Measurements from ENCODE around the gene PPFIA3. TPM values are rescaled to one million over a fixed set of nuclear protein-coding genes. Genes with fewer than 3 reads are reported as not detected.
"Not testable (repeated sequence)": the region's sequence is repeated elsewhere in the genome, so short reads cannot be mapped to it uniquely, and the experiment has no call there.

Gene PPFIA3
- polyA plus RNA-seq, 4 donors: 2.8 to 48.6 (median 30.1) TPM

DNA sequence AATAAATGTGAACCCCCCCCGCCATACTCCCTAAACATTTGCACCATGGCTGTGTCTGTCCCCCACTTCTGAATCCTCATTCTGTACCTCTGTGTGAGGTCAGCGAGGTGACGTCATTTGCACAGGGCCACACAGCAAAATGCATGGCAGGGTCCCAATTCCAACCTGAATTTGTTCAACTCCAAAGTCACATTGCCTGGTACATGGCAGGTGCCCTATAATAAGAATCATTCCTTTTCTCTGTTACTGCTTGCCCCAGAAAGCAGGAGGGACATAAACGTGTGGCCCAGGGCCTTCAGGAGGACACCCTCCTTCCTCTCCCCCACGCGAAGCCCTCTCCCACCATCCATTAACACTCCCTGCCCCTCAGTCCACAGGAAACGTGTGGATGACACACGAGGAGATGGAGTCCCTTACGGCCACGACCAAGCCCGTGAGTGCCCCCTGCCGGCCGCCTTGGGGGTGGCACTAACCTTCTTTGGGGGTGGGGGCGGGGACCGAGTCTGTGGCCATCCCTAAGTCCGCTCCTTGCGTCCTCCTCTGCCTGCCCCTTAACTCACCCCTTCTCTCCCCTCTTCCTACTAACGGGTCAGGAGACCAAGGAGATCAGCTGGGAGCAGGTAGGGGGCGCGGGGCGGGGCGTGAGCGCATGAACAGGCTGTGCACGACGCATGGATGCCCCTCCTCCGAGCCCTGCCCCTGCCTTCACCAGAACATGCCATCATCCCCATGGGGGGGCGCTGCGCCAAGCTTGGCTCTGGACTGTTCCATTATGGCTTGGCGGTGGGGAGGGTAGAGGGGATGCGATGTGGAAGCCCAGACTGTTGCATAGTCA, 26.4 kb downstream of the PPFIA3 start:
- 7 to 8% (median 8%) methylated on average over 28 to 30 of the region's 30 CpGs for WGBS, 3 donors
- Histone ChIP-seq H3K4me3 (ENCODE audit: low read depth in 1 of 3, low read length in 3 of 3) (no peak overlapping the region), H3K27me3 (ENCODE audit: control insufficient read depth in 3 of 3, insufficient read depth in 3 of 3, low read length in 3 of 3) (peaks cover 0 to 72% (median 0%) of the 10 kb centered on the region in 3 donors), H3K9me3 (ENCODE audit: control insufficient read depth in 2 of 2, insufficient read depth in 1 of 2, low read depth in 1 of 2, low read length in 1 of 2) (peaks cover 0 to 6% of the 10 kb centered on the region in 2 donors), H3K27ac (ENCODE audit: low read depth in 1 of 3, low read length in 2 of 3) (no peak overlapping the region), H3K4me1 (ENCODE audit: control insufficient read depth in 3 of 3, insufficient read depth in 2 of 3, low read depth in 1 of 3, low read length in 2 of 3) (peaks cover 0 to 26% (median 0%) of the 10 kb centered on the region in 3 donors), H3K36me3 (ENCODE audit: control insufficient read depth in 3 of 3, insufficient read depth in 2 of 3, low read depth in 1 of 3, low read length in 3 of 3) (no peaks in the 10 kb centered on the region)
- no peak for FAIRE-seq
- peak; percentile 70 to 79 for DNase-seq

DNA sequence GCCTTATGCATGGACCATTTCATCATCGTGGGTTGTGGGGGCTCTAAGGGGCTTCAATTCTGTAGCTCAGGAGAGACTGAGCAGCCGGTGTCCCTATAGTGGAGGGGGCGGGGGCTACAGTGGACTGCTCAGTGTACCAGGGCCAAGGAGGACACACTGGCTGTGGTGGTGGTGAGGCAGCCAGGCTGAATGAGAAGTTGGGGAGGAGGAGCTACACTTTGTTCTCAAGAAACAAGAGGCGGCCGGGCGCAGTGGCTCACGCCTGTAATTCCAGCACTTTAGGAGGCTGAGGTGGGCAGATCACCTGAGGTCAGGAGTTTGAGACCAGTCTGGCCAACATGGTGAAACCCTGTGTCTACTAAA, 27.0 kb downstream of the PPFIA3 start:
- H3K9me3 ChIP-seq (ENCODE audit: control insufficient read depth in 2 of 2, insufficient read depth in 1 of 2, low read depth in 1 of 2, low read length in 1 of 2); H3K27ac ChIP-seq (ENCODE audit: low read depth in 1 of 3, low read length in 2 of 3); H3K4me3 ChIP-seq (ENCODE audit: low read depth in 1 of 3, low read length in 3 of 3); H3K36me3 ChIP-seq (ENCODE audit: control insufficient read depth in 3 of 3, insufficient read depth in 2 of 3, low read depth in 1 of 3, low read length in 3 of 3); DNase-seq; FAIRE-seq: not testable (repeated sequence)
- Histone ChIP-seq H3K27me3 (ENCODE audit: control insufficient read depth in 3 of 3, insufficient read depth in 3 of 3, low read length in 3 of 3) (peaks cover 0 to 75% (median 0%) of the 10 kb centered on the region in 3 donors), H3K4me1 (ENCODE audit: control insufficient read depth in 3 of 3, insufficient read depth in 2 of 3, low read depth in 1 of 3, low read length in 2 of 3) (peaks cover 0 to 29% (median 4%) of the 10 kb centered on the region in 3 donors)
- 23 to 35% (median 34%) methylated on average over 7 of the region's 7 CpGs for WGBS, 3 donors

DNA sequence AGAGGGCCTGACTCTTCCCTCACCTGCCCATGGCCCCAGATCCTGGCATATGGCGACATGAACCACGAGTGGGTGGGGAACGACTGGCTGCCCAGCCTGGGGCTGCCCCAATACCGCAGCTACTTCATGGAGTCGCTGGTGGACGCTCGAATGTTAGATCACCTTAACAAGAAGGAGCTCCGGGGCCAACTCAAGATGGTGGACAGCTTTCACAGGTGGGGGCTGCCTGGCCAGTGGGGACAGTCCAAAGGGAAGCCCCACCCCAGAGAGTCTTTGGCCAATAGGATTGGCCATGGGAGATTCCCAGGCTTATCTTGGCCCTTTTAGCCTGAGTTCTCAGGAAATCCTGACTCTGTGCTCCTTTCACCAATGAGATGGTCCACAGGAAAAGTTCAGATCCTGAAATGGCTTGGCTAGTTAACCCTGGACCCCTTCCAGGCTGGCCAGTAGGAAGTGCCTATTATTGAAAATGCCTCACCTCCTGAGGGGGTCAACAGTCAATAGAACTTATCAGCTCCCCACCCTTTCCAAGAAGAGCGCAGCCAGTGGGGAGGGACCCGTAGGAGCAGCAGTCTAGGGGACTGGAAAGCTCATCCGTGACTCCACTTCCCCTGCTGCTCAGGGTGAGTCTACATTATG, 28.8 kb downstream of the PPFIA3 start:
- H3K27me3 ChIP-seq (ENCODE audit: control insufficient read depth in 3 of 3, insufficient read depth in 3 of 3, low read length in 3 of 3): peaks cover 0 to 68% (median 0%) of the 10 kb centered on the region in 3 donors
- DNase-seq: no peak
- H3K36me3 ChIP-seq (ENCODE audit: control insufficient read depth in 3 of 3, insufficient read depth in 2 of 3, low read depth in 1 of 3, low read length in 3 of 3): no peaks in the 10 kb centered on the region
- no peak for FAIRE-seq
- H3K4me1 ChIP-seq (ENCODE audit: control insufficient read depth in 3 of 3, insufficient read depth in 2 of 3, low read depth in 1 of 3, low read length in 2 of 3): peaks cover 0 to 29% (median 4%) of the 10 kb centered on the region in 3 donors
- 60 to 73% (median 69%) methylated on average over 11 of the region's 11 CpGs for WGBS, 3 donors
- peak overlapping the region in 1 of 3 donors; percentile 59 for H3K27ac ChIP-seq (ENCODE audit: low read depth in 1 of 3, low read length in 2 of 3)
- H3K4me3 ChIP-seq (ENCODE audit: low read depth in 1 of 3, low read length in 3 of 3): peak overlapping the region in 1 of 3 donors; percentile 59
- peaks cover 0 to 14% of the 10 kb centered on the region in 2 donors for H3K9me3 ChIP-seq (ENCODE audit: control insufficient read depth in 2 of 2, insufficient read depth in 1 of 2, low read depth in 1 of 2, low read length in 1 of 2)

DNA sequence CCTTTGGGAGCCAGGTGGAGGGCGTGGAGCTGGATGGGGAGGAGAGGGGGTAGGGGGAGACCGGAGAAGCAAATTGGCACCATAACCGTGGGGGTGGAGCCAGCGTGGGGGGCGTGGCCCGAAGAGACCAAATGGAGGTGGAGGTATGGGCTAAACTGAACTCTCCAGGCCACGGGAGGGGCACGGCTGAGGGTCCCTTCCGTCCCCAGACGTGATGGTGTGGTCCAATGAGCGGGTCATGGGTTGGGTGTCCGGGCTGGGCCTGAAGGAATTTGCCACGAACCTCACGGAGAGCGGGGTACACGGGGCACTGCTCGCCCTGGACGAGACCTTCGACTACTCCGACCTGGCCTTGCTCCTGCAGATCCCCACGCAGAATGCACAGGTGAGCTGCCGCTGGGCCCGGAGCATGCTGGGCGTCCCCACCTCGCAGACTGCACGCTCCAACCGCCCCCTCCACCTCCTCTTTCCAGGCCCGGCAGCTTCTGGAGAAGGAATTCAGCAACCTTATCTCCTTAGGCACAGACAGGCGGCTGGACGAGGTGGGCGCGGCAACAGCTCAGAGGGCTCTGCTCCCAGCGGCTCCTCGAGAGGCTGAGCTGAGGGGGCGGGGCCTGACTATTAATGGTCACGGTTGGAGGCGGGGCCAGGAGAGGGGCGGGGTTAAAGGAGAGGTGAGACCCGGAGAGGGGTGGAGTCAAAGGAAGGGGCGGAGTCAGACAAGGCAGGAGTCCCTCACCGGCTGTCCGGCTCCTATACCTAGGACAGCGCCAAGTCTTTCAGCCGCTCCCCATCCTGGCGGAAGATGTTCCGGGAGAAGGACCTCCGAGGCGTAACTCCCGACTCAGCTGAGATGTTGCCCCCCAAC, 29.7 kb downstream of the PPFIA3 start:
- H3K9me3 ChIP-seq (ENCODE audit: control insufficient read depth in 2 of 2, insufficient read depth in 1 of 2, low read depth in 1 of 2, low read length in 1 of 2): peaks cover 0 to 14% of the 10 kb centered on the region in 2 donors
- 0 to 3% (median 2%) methylated on average over 40 to 49 of the region's 49 CpGs for WGBS, 3 donors
- peak; percentile 96 to 99 for DNase-seq
- H3K4me3 ChIP-seq (ENCODE audit: low read depth in 1 of 3, low read length in 3 of 3): peak overlapping the region; percentile 36 to 67 (median 59)
- no peak for FAIRE-seq
- peaks cover 0 to 29% (median 4%) of the 10 kb centered on the region in 3 donors for H3K4me1 ChIP-seq (ENCODE audit: control insufficient read depth in 3 of 3, insufficient read depth in 2 of 3, low read depth in 1 of 3, low read length in 2 of 3)
- H3K27me3 ChIP-seq (ENCODE audit: control insufficient read depth in 3 of 3, insufficient read depth in 3 of 3, low read length in 3 of 3): peaks cover 0 to 69% (median 0%) of the 10 kb centered on the region in 3 donors
- H3K36me3 ChIP-seq (ENCODE audit: control insufficient read depth in 3 of 3, insufficient read depth in 2 of 3, low read depth in 1 of 3, low read length in 3 of 3): no peaks in the 10 kb centered on the region
- peak overlapping the region; percentile 79 to 95 (median 88) for H3K27ac ChIP-seq (ENCODE audit: low read depth in 1 of 3, low read length in 2 of 3)

DNA sequence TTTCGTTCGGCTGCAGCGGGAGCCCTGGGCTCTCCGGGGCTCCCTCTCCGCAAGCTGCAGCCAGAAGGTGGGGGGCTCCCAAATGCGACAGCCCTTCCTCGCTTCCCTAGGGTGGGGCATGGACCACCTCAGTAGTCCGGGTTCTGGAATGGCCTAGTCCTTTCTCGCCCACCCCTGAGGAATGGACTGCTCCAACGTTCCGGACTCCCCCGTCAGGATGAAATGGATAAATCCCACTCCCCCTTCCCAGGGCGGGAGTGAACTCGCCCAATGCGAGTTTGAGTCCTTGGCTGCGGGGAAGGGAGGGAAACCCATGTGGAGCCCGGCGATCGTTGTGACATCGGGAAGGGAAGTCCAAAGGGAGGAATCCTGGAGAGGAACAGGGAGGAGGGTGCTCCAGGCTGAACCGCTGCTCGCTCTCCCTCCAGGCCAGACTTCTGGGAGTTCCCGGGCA, 30.3 kb downstream of the PPFIA3 start:
- H3K4me1 ChIP-seq (ENCODE audit: control insufficient read depth in 3 of 3, insufficient read depth in 2 of 3, low read depth in 1 of 3, low read length in 2 of 3): peaks cover 0 to 29% (median 4%) of the 10 kb centered on the region in 3 donors
- 0 to 2% (median 1%) methylated on average over 22 to 23 of the region's 23 CpGs for WGBS, 3 donors
- H3K36me3 ChIP-seq (ENCODE audit: control insufficient read depth in 3 of 3, insufficient read depth in 2 of 3, low read depth in 1 of 3, low read length in 3 of 3): no peaks in the 10 kb centered on the region
- H3K27ac ChIP-seq (ENCODE audit: low read depth in 1 of 3, low read length in 2 of 3): peak overlapping the region; percentile 79 to 95 (median 88)
- H3K27me3 ChIP-seq (ENCODE audit: control insufficient read depth in 3 of 3, insufficient read depth in 3 of 3, low read length in 3 of 3): peaks cover 0 to 70% (median 0%) of the 10 kb centered on the region in 3 donors
- FAIRE-seq (no peak), DNase-seq (peak; percentile 63 to 78)
- peaks cover 0 to 14% of the 10 kb centered on the region in 2 donors for H3K9me3 ChIP-seq (ENCODE audit: control insufficient read depth in 2 of 2, insufficient read depth in 1 of 2, low read depth in 1 of 2, low read length in 1 of 2)
- H3K4me3 ChIP-seq (ENCODE audit: low read depth in 1 of 3, low read length in 3 of 3): peak overlapping the region; percentile 36 to 67 (median 59)

DNA sequence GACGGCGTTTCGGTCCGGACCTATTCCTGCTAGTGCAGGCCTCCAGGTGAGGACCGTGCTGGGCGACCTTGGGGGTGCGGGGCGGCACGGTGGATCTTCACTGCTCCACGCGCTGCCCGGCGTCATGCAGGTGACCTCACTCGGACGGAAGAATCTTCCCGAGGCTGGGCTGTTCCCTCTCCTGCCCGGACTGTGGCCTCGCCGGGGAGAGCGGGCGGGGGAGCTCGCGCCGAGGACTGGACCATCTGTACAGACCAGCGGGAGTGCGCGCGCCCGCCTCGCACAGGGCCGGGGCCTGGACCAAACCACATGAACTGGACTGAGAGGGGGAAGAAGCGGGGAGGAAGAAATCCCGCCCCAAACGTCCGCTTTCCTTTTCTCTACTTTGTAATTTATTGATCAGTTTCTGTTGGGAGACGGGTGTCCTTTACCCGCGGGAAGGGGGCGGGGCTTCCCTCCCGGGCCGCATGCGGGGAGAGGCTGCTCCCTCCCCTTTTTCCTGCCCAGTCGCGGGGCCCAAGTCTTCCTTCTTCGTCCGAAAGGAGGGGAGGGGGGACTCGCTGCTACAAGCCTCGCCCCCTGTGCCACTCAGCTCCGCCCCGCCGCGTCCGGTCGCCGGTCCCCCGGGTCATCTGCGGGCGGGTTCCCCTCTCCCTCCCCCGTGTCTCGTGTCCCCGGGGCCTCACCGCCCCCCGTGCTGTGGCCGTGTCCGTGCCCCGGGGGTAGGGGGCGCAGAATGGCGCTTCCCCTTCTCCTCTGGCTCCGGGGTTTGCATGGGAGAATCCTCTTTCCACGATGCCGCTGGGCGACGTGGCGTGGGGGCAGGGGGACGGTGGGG, 31.0 kb downstream of the PPFIA3 start:
- Histone ChIP-seq H3K9me3 (ENCODE audit: control insufficient read depth in 2 of 2, insufficient read depth in 1 of 2, low read depth in 1 of 2, low read length in 1 of 2) (peaks cover 0 to 14% of the 10 kb centered on the region in 2 donors), H3K4me3 (ENCODE audit: low read depth in 1 of 3, low read length in 3 of 3) (peak overlapping the region; percentile 36 to 67 (median 59)), H3K27ac (ENCODE audit: low read depth in 1 of 3, low read length in 2 of 3) (peak overlapping the region; percentile 79 to 95 (median 88)), H3K27me3 (ENCODE audit: control insufficient read depth in 3 of 3, insufficient read depth in 3 of 3, low read length in 3 of 3) (peaks cover 0 to 73% (median 0%) of the 10 kb centered on the region in 3 donors), H3K36me3 (ENCODE audit: control insufficient read depth in 3 of 3, insufficient read depth in 2 of 3, low read depth in 1 of 3, low read length in 3 of 3) (no peaks in the 10 kb centered on the region), H3K4me1 (ENCODE audit: control insufficient read depth in 3 of 3, insufficient read depth in 2 of 3, low read depth in 1 of 3, low read length in 2 of 3) (peaks cover 0 to 29% (median 4%) of the 10 kb centered on the region in 3 donors)
- 0 to 1% (median 1%) methylated on average over 54 to 73 of the region's 75 CpGs for WGBS, 3 donors
- DNase-seq: peak; percentile 90 to 95
- FAIRE-seq: no peak

DNA sequence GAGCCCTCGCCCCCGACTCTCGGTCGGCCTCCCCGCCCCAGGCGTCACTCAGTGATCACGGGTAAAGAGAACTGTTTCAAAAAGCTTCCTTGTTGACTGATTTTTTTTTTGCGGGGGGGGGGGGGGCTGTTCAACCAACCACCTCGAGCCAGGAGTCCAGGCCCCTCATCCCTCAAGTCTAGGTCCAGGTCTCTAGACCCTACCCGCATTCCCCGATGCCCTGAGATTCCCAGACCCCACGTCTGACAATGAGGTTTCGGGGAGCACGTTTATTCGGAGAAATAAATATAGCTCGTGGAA, 31.6 kb downstream of the PPFIA3 start:
- no peak for DNase-seq
- Histone ChIP-seq H3K27ac (ENCODE audit: low read depth in 1 of 3, low read length in 2 of 3) (peak overlapping the region; percentile 79 to 95 (median 88)), H3K27me3 (ENCODE audit: control insufficient read depth in 3 of 3, insufficient read depth in 3 of 3, low read length in 3 of 3) (peaks cover 0 to 76% (median 0%) of the 10 kb centered on the region in 3 donors), H3K4me1 (ENCODE audit: control insufficient read depth in 3 of 3, insufficient read depth in 2 of 3, low read depth in 1 of 3, low read length in 2 of 3) (peaks cover 0 to 29% (median 4%) of the 10 kb centered on the region in 3 donors), H3K4me3 (ENCODE audit: low read depth in 1 of 3, low read length in 3 of 3) (peak overlapping the region in 2 of 3 donors; percentile 59 to 67), H3K9me3 (ENCODE audit: control insufficient read depth in 2 of 2, insufficient read depth in 1 of 2, low read depth in 1 of 2, low read length in 1 of 2) (peaks cover 0 to 14% of the 10 kb centered on the region in 2 donors), H3K36me3 (ENCODE audit: control insufficient read depth in 3 of 3, insufficient read depth in 2 of 3, low read depth in 1 of 3, low read length in 3 of 3) (no peaks in the 10 kb centered on the region)
- WGBS, 3 donors: 3 to 6% (median 6%) methylated on average over 12 to 16 of the region's 16 CpGs
- FAIRE-seq: no peak

Data from small intestine (tissue), 7 donors.